Stomach (tissue), 4 donors: ENCODE results near the gene HIVEP1.

ENCODE experiments used
- POLR2A ChIP-seq, 4 donors: fragments of 450-650 bp; IDR thresholded peaks; one replicate each; pipeline ENCODE4 v1.6.1; 2016; ENCODE audit warnings: antibody characterized with exemption in 4 of 4, control low read depth in 2 of 4, mild to moderate bottlenecking in 1 of 4, moderate library complexity in 1 of 4
- POLR2AphosphoS5 ChIP-seq, 3 donors: sonication (generic); formaldehyde crosslinking; IDR thresholded peaks; one replicate each; pipeline ENCODE4 v1.6.1; 2016; ENCODE audit warnings: antibody characterized with exemption in 3 of 3
- TF ChIP-seq, protein P1 (sequence below), 7 experiments: fragments of 450-650 bp in 4 of 7; fragments of 200-600 bp in 3 of 7; sonication (generic) in 3 of 7; IDR thresholded peaks; one replicate each; pipeline ENCODE4 v1.5.1; 2016 to 2019; ENCODE audit warnings: antibody characterized with exemption in 7 of 7, control low read depth in 2 of 7, mild to moderate bottlenecking in 1 of 7

DNA sequence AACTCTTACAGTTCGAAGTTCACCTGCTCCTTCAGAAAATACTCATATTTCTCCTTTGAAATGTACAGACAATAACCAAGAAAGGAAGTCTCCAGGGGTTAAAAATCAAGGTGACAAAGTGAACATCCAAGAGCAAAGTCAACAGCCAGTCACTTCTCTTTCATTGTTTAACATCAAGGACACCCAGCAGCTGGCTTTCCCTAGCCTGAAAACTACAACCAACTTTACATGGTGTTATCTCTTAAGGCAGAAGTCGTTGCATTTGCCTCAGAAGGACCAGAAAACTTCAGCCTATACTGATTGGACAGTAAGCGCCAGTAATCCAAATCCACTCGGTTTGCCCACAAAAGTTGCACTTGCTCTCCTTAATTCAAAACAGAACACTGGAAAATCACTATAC lies 113.3 kb downstream of the HIVEP1 start:
- TF ChIP-seq POLR2AphosphoS5 (IDR thresholded peaks at IDR 0.05) (no peak), POLR2A (IDR thresholded peaks at IDR 0.05) (no peak)
- TF ChIP-seq, protein P1, sequence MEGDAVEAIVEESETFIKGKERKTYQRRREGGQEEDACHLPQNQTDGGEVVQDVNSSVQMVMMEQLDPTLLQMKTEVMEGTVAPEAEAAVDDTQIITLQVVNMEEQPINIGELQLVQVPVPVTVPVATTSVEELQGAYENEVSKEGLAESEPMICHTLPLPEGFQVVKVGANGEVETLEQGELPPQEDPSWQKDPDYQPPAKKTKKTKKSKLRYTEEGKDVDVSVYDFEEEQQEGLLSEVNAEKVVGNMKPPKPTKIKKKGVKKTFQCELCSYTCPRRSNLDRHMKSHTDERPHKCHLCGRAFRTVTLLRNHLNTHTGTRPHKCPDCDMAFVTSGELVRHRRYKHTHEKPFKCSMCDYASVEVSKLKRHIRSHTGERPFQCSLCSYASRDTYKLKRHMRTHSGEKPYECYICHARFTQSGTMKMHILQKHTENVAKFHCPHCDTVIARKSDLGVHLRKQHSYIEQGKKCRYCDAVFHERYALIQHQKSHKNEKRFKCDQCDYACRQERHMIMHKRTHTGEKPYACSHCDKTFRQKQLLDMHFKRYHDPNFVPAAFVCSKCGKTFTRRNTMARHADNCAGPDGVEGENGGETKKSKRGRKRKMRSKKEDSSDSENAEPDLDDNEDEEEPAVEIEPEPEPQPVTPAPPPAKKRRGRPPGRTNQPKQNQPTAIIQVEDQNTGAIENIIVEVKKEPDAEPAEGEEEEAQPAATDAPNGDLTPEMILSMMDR (IDR thresholded peaks at IDR 0.05), result no peak
